SK-N-SH treated with all-trans-retinoic acid at 6 μM for 48 hours (cell line): ENCODE measurements around the gene POLR2A.

ENCODE experiments used
- ATAC-seq: fragments of 200-7000 bp; cut with Tn5 transposase; 3 replicates; pipeline ENCODE4 v1.9.1; 2020; ENCODE audit warnings: mild to moderate bottlenecking, moderate library complexity
- ARNTL ChIP-seq: fragments of 450-650 bp; formaldehyde crosslinking; IDR thresholded peaks from 2 replicates; pipeline ENCODE4 v1.5.0; 2020; ENCODE audit warnings: low read depth, mild to moderate bottlenecking, moderate library complexity, borderline replicate concordance
- BACH2 ChIP-seq: fragments of 250-450 bp; sonication (Bioruptor Pico); IDR thresholded peaks from 2 replicates; pipeline ENCODE4 v1.9.0; 2021; ENCODE audit warnings: mild to moderate bottlenecking, borderline replicate concordance
- CSDC2 ChIP-seq: fragments of 250-450 bp; sonication (Bioruptor Pico); IDR thresholded peaks from 2 replicates; pipeline ENCODE4 v1.5.0; 2020; ENCODE audit warnings: mild to moderate bottlenecking, moderate library complexity
- ESRRG ChIP-seq: fragments of 250-450 bp; sonication (Bioruptor Pico); IDR thresholded peaks from 2 replicates; pipeline ENCODE4 v1.6.1; 2021; ENCODE audit warnings: mild to moderate bottlenecking
- GLIS3 ChIP-seq: fragments of 250-450 bp; sonication (Bioruptor Pico); IDR thresholded peaks from 2 replicates; pipeline ENCODE4 v1.5.0; 2020; ENCODE audit warnings: mild to moderate bottlenecking, moderate library complexity
- ISL1 ChIP-seq: fragments of 250-450 bp; sonication (Bioruptor Pico); IDR thresholded peaks from 2 replicates; pipeline ENCODE4 v2.1.2; 2022; ENCODE audit warnings: mild to moderate bottlenecking, moderate library complexity
- OSR1 ChIP-seq: fragments of 250-450 bp; sonication (Bioruptor Pico); IDR thresholded peaks from 2 replicates; pipeline ENCODE4 v1.8.0; 2022; ENCODE audit warnings: moderate library complexity, mild to moderate bottlenecking, inconsistent platforms
- PPARA ChIP-seq: fragments of 250-450 bp; sonication (Bioruptor Pico); IDR thresholded peaks from 2 replicates; pipeline ENCODE4 v1.5.0; 2020; ENCODE audit warnings: mild to moderate bottlenecking, borderline replicate concordance
- RARB ChIP-seq: fragments of 250-450 bp; sonication (Bioruptor Pico); IDR thresholded peaks from 2 replicates; pipeline ENCODE4 v1.8.0; 2021; ENCODE audit warnings: mild to moderate bottlenecking, moderate library complexity
- SNAI2 ChIP-seq: fragments of 250-450 bp; sonication (Bioruptor Pico); IDR thresholded peaks from 2 replicates; pipeline ENCODE4 v1.5.0; 2020; ENCODE audit warnings: mild to moderate bottlenecking, moderate library complexity
- TCF4 ChIP-seq: fragments of 250-450 bp; sonication (Bioruptor Pico); IDR thresholded peaks from 2 replicates; pipeline ENCODE4 v1.8.0; 2021; ENCODE audit warnings: mild to moderate bottlenecking, moderate library complexity, borderline replicate concordance
- TOX ChIP-seq: fragments of 250-450 bp; sonication (Bioruptor Pico); IDR thresholded peaks from 2 replicates; pipeline ENCODE4 v1.8.0; 2021; ENCODE audit warnings: mild to moderate bottlenecking, moderate library complexity, borderline replicate concordance
- ZC3H10 ChIP-seq: fragments of 250-450 bp; sonication (Bioruptor Pico); IDR thresholded peaks from 2 replicates; pipeline ENCODE4 v1.5.1; 2021; ENCODE audit warnings: mild to moderate bottlenecking, moderate library complexity
- ZFP3 ChIP-seq: fragments of 250-450 bp; sonication (Bioruptor Pico); IDR thresholded peaks from 2 replicates; pipeline ENCODE4 v1.5.0; 2020; ENCODE audit warnings: mild to moderate bottlenecking, moderate library complexity
- ZFP30 ChIP-seq: fragments of 450-650 bp; formaldehyde crosslinking; IDR thresholded peaks from 2 replicates; pipeline ENCODE4 v1.5.0; 2022; ENCODE audit warnings: mild to moderate bottlenecking, moderate library complexity
- ZNF565 ChIP-seq: fragments of 450-650 bp; formaldehyde crosslinking; conservative IDR thresholded peaks from 2 replicates; pipeline ENCODE4 v1.5.0; 2020; ENCODE audit warnings: low read depth, mild to moderate bottlenecking, moderate library complexity
- ZNF8 ChIP-seq: fragments of 450-650 bp; formaldehyde crosslinking; IDR thresholded peaks from 2 replicates; pipeline ENCODE4 v1.5.0; 2020; ENCODE audit warnings: mild to moderate bottlenecking, moderate library complexity
- TF ChIP-seq, protein P1 (sequence below): fragments of 250-450 bp; sonication (Bioruptor Pico); IDR thresholded peaks from 2 replicates; pipeline ENCODE4 v1.8.0; 2020; ENCODE audit warnings: mild to moderate bottlenecking, moderate library complexity, borderline replicate concordance
- TF ChIP-seq, protein P2 (sequence below): fragments of 250-450 bp; sonication (Bioruptor Pico); IDR thresholded peaks from 2 replicates; pipeline ENCODE4 v1.8.0; 2021; ENCODE audit warnings: low read depth, mild to moderate bottlenecking, moderate library complexity, borderline replicate concordance
- TF ChIP-seq, protein P3 (sequence below): fragments of 250-450 bp; sonication (Bioruptor Pico); IDR thresholded peaks from 2 replicates; pipeline ENCODE4 v1.5.1; 2021; ENCODE audit warnings: mild to moderate bottlenecking, moderate library complexity
- TF ChIP-seq, protein P4 (sequence below): fragments of 250-450 bp; sonication (Bioruptor Pico); IDR thresholded peaks from 2 replicates; pipeline ENCODE4 v1.5.1; 2020; ENCODE audit warnings: low read depth, mild to moderate bottlenecking, moderate library complexity

Gene POLR2A

DNA sequence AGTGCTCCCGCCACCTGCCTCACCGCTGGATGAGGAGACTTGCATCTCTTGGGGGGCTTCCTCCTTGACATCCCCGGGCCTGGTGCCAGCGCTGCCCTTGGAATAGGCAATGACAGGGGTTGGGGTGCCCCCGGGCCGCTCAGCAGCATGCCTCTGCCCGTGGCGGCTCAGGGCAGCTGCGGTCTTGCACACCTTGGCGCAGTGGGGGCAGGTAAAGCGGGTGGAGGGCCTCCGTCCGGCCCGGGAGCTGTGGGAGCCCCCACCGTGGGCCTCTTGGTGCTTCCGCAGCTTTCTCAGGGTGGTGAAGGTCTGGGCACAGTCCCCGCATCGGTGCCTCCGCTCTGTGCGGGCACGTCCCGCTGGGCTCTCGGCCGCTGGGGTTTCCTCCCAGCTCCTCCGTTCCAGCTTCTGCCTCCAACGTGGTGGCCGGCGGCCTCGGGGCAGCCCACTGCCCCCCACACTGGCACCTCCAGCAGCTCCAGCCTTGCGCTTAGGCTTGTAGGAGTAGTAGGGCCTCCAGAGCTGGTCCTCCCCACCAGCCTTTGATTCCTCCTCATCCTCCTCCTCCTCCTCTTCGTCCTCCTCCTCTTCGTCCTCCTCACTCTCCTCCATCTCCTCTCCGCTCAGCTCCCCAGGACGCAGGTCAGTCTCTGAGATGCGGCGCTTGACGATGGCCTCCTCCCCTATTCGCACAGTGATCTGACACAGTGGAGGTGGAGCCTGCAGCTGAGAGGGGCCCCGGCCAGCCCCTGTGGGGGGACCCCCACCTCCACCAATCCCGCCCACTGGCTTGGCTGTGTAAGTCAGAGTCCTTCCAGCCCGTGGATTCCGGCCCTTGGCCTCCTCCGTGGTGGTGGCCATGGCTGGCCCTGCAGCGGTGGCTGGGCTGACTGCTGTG lies 21.4 kb upstream of the POLR2A start (continued):
- TF ChIP-seq, protein P1, sequence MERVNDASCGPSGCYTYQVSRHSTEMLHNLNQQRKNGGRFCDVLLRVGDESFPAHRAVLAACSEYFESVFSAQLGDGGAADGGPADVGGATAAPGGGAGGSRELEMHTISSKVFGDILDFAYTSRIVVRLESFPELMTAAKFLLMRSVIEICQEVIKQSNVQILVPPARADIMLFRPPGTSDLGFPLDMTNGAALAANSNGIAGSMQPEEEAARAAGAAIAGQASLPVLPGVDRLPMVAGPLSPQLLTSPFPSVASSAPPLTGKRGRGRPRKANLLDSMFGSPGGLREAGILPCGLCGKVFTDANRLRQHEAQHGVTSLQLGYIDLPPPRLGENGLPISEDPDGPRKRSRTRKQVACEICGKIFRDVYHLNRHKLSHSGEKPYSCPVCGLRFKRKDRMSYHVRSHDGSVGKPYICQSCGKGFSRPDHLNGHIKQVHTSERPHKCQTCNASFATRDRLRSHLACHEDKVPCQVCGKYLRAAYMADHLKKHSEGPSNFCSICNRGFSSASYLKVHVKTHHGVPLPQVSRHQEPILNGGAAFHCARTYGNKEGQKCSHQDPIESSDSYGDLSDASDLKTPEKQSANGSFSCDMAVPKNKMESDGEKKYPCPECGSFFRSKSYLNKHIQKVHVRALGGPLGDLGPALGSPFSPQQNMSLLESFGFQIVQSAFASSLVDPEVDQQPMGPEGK, result no peak
- no peak for TF ChIP-seq TOX (CRISPR knock-in tag)
- TF ChIP-seq, protein P2, sequence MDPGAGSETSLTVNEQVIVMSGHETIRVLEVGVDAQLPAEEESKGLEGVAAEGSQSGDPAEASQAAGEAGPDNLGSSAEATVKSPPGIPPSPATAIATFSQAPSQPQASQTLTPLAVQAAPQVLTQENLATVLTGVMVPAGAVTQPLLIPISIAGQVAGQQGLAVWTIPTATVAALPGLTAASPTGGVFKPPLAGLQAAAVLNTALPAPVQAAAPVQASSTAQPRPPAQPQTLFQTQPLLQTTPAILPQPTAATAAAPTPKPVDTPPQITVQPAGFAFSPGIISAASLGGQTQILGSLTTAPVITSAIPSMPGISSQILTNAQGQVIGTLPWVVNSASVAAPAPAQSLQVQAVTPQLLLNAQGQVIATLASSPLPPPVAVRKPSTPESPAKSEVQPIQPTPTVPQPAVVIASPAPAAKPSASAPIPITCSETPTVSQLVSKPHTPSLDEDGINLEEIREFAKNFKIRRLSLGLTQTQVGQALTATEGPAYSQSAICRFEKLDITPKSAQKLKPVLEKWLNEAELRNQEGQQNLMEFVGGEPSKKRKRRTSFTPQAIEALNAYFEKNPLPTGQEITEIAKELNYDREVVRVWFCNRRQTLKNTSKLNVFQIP (CRISPR knock-in tag), result no peak
- TF ChIP-seq SNAI2 (CRISPR knock-in tag), result no peak
- TF ChIP-seq BACH2 (CRISPR knock-in tag), result no peak
- TF ChIP-seq, all 23 proteins: peak for 0

DNA sequence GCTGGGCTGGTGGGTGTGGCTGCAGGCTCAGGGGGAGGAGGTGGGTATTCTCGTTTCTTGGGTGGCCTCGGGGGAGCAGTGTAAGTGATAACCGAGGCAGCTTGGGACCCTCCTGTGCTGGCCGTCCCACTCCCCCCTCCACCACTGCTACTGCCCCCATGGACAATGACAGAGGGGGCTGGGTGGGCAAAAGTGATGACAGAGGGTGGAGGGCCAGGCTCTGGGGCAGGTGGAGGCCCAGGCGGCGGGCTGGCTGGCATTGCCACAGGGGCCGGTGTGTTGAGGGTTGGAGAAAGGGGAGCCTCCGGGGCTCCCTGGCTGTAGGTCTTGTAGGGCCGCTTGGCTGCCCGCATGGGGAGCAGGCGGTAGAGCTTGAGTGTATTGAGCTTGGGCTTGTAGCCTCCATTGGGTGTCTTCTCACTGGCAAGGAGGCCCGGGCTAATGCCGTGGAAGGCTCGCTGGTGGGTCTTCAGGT lies 20.8 kb upstream of the POLR2A start:
- TF ChIP-seq OSR1 (CRISPR knock-in tag) (no peak), TOX (CRISPR knock-in tag) (no peak), ZC3H10 (CRISPR knock-in tag) (no peak), ZFP30 (CRISPR knock-in tag) (no peak)
- no peak for ATAC-seq

DNA sequence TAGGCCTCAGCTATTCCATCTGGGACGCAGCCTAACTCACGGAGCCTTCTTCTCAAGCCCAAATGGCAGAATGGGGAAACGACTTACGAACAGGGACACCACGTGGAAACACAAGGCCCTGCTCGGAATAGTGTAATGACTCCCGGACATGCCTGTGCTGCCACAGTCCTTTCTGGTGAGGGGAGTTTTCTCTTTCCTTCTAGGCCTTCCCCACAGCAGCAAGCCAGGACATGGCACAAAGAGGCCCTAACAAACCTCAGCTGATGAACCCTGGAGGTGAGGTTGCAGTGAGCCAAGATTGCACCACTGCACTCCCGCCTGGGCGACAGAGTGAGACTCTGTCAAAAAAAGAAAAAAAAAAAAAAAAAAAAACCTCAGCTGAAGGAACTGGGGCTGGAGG lies 20.1 kb upstream of the POLR2A start:
- ATAC-seq, result no peak
- TF ChIP-seq ZNF565 (CRISPR knock-in tag) (no peak), OSR1 (CRISPR knock-in tag) (no peak), ESRRG (CRISPR knock-in tag) (no peak), RARB (CRISPR knock-in tag) (no peak), TCF4 (CRISPR knock-in tag) (no peak), ZFP30 (CRISPR knock-in tag) (no peak), CSDC2 (no peak), ARNTL (CRISPR knock-in tag) (no peak), ZNF8 (CRISPR knock-in tag) (no peak), ISL1 (CRISPR knock-in tag) (no peak), SNAI2 (CRISPR knock-in tag) (no peak), ZC3H10 (CRISPR knock-in tag) (no peak), TOX (CRISPR knock-in tag) (no peak), GLIS3 (CRISPR knock-in tag) (no peak), PPARA (CRISPR knock-in tag) (no peak), ZFP3 (CRISPR knock-in tag) (no peak)
- TF ChIP-seq, protein P2 (CRISPR knock-in tag), result no peak
- TF ChIP-seq, protein P3, sequence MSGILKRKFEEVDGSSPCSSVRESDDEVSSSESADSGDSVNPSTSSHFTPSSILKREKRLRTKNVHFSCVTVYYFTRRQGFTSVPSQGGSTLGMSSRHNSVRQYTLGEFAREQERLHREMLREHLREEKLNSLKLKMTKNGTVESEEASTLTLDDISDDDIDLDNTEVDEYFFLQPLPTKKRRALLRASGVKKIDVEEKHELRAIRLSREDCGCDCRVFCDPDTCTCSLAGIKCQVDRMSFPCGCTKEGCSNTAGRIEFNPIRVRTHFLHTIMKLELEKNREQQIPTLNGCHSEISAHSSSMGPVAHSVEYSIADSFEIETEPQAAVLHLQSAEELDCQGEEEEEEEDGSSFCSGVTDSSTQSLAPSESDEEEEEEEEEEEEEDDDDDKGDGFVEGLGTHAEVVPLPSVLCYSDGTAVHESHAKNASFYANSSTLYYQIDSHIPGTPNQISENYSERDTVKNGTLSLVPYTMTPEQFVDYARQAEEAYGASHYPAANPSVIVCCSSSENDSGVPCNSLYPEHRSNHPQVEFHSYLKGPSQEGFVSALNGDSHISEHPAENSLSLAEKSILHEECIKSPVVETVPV, result no peak
- TF ChIP-seq, all 23 proteins: peak for 0

DNA sequence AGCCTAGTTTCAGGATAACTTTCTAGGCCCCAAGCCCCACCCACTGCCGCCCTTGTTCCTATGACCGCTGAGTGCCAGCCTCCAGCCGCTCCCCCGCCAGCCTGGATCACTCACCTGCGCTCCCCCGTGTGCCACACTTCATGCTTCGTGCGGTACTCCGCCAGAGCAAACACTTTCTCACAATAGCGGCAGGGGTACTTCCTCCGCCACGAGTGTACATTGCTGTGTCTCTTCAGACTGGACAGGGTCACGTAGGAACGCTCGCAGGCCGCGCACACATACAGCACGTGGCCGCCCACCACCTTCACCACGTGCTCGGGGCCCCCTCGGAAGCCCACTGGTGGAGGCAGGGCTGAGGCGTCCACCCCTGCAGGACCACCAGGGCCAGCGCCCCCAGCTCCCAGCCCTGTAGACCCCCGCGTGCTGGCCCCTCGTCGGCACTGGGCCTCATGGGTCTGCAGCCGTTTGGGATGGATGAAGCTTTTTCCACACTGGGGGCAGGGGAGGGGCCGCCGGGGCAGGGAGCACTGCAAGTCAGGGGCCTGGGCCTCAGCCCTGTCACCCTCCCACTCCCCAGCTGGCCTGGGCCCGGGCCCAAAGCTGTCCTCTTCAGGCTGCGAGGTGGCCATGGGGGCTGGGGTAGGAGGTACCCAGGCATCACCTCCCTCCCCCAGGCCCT lies 18.4 kb upstream of the POLR2A start:
- TF ChIP-seq RARB (CRISPR knock-in tag) (no peak), ZFP3 (CRISPR knock-in tag) (no peak), ZC3H10 (CRISPR knock-in tag) (no peak), ZFP30 (CRISPR knock-in tag) (no peak), CSDC2 (no peak)
- TF ChIP-seq, protein P4, sequence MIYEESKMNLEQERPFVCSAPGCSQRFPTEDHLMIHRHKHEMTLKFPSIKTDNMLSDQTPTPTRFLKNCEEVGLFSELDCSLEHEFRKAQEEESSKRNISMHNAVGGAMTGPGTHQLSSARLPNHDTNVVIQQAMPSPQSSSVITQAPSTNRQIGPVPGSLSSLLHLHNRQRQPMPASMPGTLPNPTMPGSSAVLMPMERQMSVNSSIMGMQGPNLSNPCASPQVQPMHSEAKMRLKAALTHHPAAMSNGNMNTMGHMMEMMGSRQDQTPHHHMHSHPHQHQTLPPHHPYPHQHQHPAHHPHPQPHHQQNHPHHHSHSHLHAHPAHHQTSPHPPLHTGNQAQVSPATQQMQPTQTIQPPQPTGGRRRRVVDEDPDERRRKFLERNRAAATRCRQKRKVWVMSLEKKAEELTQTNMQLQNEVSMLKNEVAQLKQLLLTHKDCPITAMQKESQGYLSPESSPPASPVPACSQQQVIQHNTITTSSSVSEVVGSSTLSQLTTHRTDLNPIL (CRISPR knock-in tag), result no peak
- no peak for ATAC-seq
